Endodermal cell (in vitro differentiated cells): ENCODE data around the gene IMPDH1. TPM values are rescaled to one million over a fixed set of nuclear protein-coding genes. Genes with fewer than 3 reads are reported as not detected.

Experiments
- DNase-seq: peaks from one replicate; pipeline ENCODE4 v3.0.0-alpha.2; 2017
- H3K27ac ChIP-seq: 2 replicates; pipeline ENCODE4 v1.5.1; 2013; ENCODE audit warnings: mild to moderate bottlenecking, low read depth, low read length, moderate library complexity
- H3K27me3 ChIP-seq: 2 replicates; pipeline ENCODE4 v1.6.1; 2013; ENCODE audit warnings: mild to moderate bottlenecking, low read length, moderate library complexity; ENCODE audit not compliant: insufficient read depth, control insufficient read depth, poor library complexity, severe bottlenecking
- H3K36me3 ChIP-seq: 2 replicates; pipeline ENCODE4 v1.7.0; 2013; ENCODE audit warnings: mild to moderate bottlenecking, low read length, moderate library complexity; ENCODE audit not compliant: control insufficient read depth, insufficient read depth
- H3K4me1 ChIP-seq: one replicate; pipeline ENCODE4 v1.7.0; 2013; ENCODE audit warnings: low read length; ENCODE audit not compliant: control insufficient read depth, insufficient read depth
- H3K4me3 ChIP-seq: 2 replicates; pipeline ENCODE4 v1.5.1; 2013; ENCODE audit warnings: mild to moderate bottlenecking, low read length, moderate library complexity
- H3K9ac ChIP-seq: 2 replicates; pipeline ENCODE4 v1.6.1; 2013; ENCODE audit warnings: mild to moderate bottlenecking, low read length, moderate library complexity; ENCODE audit not compliant: poor library complexity, severe bottlenecking; ENCODE audit errors: extremely low read depth
- H3K9me3 ChIP-seq: 2 replicates; pipeline ENCODE4 v1.6.1; 2013; ENCODE audit warnings: mild to moderate bottlenecking, low read length, moderate library complexity; ENCODE audit not compliant: control insufficient read depth
- H3K27ac Mint-ChIP-seq: 2 replicates; pipeline ENCODE4 v1.8.0; 2020; ENCODE audit warnings: mixed read lengths
- H3K27me3 Mint-ChIP-seq: 2 replicates; pipeline ENCODE4 v1.8.0; 2021; ENCODE audit warnings: mild to moderate bottlenecking, mixed read lengths; ENCODE audit not compliant: insufficient read depth
- H3K36me3 Mint-ChIP-seq: 2 replicates; pipeline ENCODE4 v1.8.0; 2020; ENCODE audit warnings: low read depth, mixed read lengths
- H3K4me1 Mint-ChIP-seq: 2 replicates; pipeline ENCODE4 v1.8.0; 2020; ENCODE audit warnings: mixed read lengths
- H3K4me3 Mint-ChIP-seq: 2 replicates; pipeline ENCODE4 v1.8.0; 2020; ENCODE audit warnings: mild to moderate bottlenecking, moderate library complexity, mixed read lengths
- H3K9me3 Mint-ChIP-seq: 2 replicates; pipeline ENCODE4 v1.8.0; 2020; ENCODE audit warnings: mild to moderate bottlenecking, mixed read lengths
- CTCF ChIP-seq: fragments of 200-600 bp; sonication (generic); conservative IDR thresholded peaks from 2 replicates; pipeline ENCODE4 v1.5.0; 2021; ENCODE audit warnings: antibody characterized with exemption, mild to moderate bottlenecking
- WGBS, 2 experiments: methylation state at CpG; one replicate each; pipeline versions ENCODE4 v1.1.5 to v1.1.7; 2013; ENCODE audit warnings: missing lambda C conversion rate in 2 of 2, mixed read lengths in 1 of 2; ENCODE audit not compliant: insufficient coverage in 1 of 2, insufficient read length in 1 of 2; 5-methylcytosine and 5-hydroxymethylcytosine counted together
- total RNA-seq, 2 donors: library from RNA; stranded (reverse); fragmentation: NEBNext Ultra II Directional in 1 of 2; extraction: Animal tissue kit (Norgen Biotek cat#: 25700) in 1 of 2; gene quantifications; 2 replicates in 1 of 2; 3 replicates in 1 of 2; pipeline ENCODE4 v1.2.1, GENCODE V29; 2021

The IMPDH1 gene
- total RNA-seq, 2 donors from 2014 or later = 13.4 to 16.5 TPM

- peak; percentile 71 for DNase-seq
- Mint-ChIP-seq H3K27ac (no peak overlapping the region), H3K36me3 (no peaks in the 10 kb centered on the region), H3K4me3 (no peak overlapping the region), H3K4me1 (no peaks in the 10 kb centered on the region), H3K9me3 (no peaks in the 10 kb centered on the region), H3K27me3 (peaks cover 88% of the 10 kb centered on the region)
- H3K9me3 ChIP-seq = no peaks in the 10 kb centered on the region
- H3K36me3 ChIP-seq = no peaks in the 10 kb centered on the region
- peaks cover 82% of the 10 kb centered on the region for H3K27me3 ChIP-seq
- H3K27ac ChIP-seq = no peak overlapping the region
- 57 to 80% methylated on average over 41 to 97 of the region's 97 CpGs for WGBS, 2 experiments
- TF ChIP-seq CTCF = no peak
- no peak overlapping the region for H3K9ac ChIP-seq
- H3K4me3 ChIP-seq = no peak overlapping the region
- H3K4me1 ChIP-seq = no peaks in the 10 kb centered on the region
Measured at GRCh38 chr7:128351296-128352152, 58.3 kb downstream of the IMPDH1 start.

GRCh38 chr7:128350708-128351295 is 59.0 kb downstream of the IMPDH1 start:
- H3K9ac ChIP-seq = no peak overlapping the region
- no peaks in the 10 kb centered on the region for H3K9me3 ChIP-seq
- Mint-ChIP-seq H3K27ac (no peak overlapping the region), H3K36me3 (no peaks in the 10 kb centered on the region), H3K27me3 (peaks cover 87% of the 10 kb centered on the region), H3K4me1 (no peaks in the 10 kb centered on the region), H3K4me3 (no peak overlapping the region), H3K9me3 (no peaks in the 10 kb centered on the region)
- no peak overlapping the region for H3K27ac ChIP-seq
- no peak for TF ChIP-seq CTCF
- no peaks in the 10 kb centered on the region for H3K36me3 ChIP-seq
- H3K27me3 ChIP-seq = peaks cover 80% of the 10 kb centered on the region
- 91% methylated on average over 27 to 35 of the region's 35 CpGs for WGBS, 2 experiments
- no peaks in the 10 kb centered on the region for H3K4me1 ChIP-seq
- no peak overlapping the region for H3K4me3 ChIP-seq
- no peak for DNase-seq

GRCh38 chr7:128349466-128349825 is 60.3 kb downstream of the IMPDH1 start:
- peaks cover 68% of the 10 kb centered on the region for H3K27me3 ChIP-seq
- H3K4me3 Mint-ChIP-seq = no peak overlapping the region

More at GRCh38 chr7:128349466-128349825, 60.3 kb downstream of the IMPDH1 start:
- no peaks in the 10 kb centered on the region for H3K9me3 ChIP-seq
- Mint-ChIP-seq H3K27me3 (peaks cover 85% of the 10 kb centered on the region), H3K36me3 (no peaks in the 10 kb centered on the region), H3K27ac (no peak overlapping the region), H3K4me1 (no peaks in the 10 kb centered on the region), H3K9me3 (no peaks in the 10 kb centered on the region)
- no peak overlapping the region for H3K27ac ChIP-seq
- WGBS, 2 experiments = 29 to 58% methylated on average over 1 to 4 of the region's 4 CpGs
- no peak overlapping the region for H3K9ac ChIP-seq
- H3K36me3 ChIP-seq = no peaks in the 10 kb centered on the region
- no peak for TF ChIP-seq CTCF
- H3K4me1 ChIP-seq = no peaks in the 10 kb centered on the region
- H3K4me3 ChIP-seq = no peak overlapping the region
- no peak for DNase-seq
